Fibroblast of lung (primary cell): ENCODE results near the gene TBCB. TPM values are rescaled to one million over a fixed set of nuclear protein-coding genes. Genes with fewer than 3 reads are reported as not detected.
A peak's percentile ranks its signal among the peaks of the same experiment; 100 is the strongest.
"Not testable (repeated sequence)": the region's sequence is repeated elsewhere in the genome, so short reads cannot be mapped to it uniquely, and the experiment has no call there.

Source experiments
- DNase-seq, 2 donors: peaks; one replicate each; pipeline versions ENCODE4 v3.0.0 to v3.0.0-alpha.2; 2010; ENCODE audit warnings: low read depth in 2 of 2
- H2AFZ ChIP-seq: 2 replicates; pipeline ENCODE4 v1.5.1; 2012; ENCODE audit warnings: low read length, control low read depth, inconsistent platforms
- H3K27ac ChIP-seq: 2 replicates; pipeline ENCODE4 v1.5.1; 2011; ENCODE audit warnings: low read length, control low read depth; ENCODE audit not compliant: insufficient read depth
- H3K27me3 ChIP-seq: 2 replicates; pipeline ENCODE4 v1.5.1; 2011; ENCODE audit warnings: mild to moderate bottlenecking, low read length; ENCODE audit not compliant: control insufficient read depth, insufficient read depth
- H3K36me3 ChIP-seq: 2 replicates; pipeline ENCODE4 v1.5.1; 2011; ENCODE audit warnings: low read length; ENCODE audit not compliant: control insufficient read depth, insufficient read depth
- H3K4me1 ChIP-seq: 2 replicates; pipeline ENCODE4 v1.5.1; 2011; ENCODE audit warnings: low read length; ENCODE audit not compliant: control insufficient read depth, insufficient read depth; ENCODE audit errors: extremely low read depth
- H3K4me2 ChIP-seq: 2 replicates; pipeline ENCODE4 v1.5.1; 2011; ENCODE audit warnings: low read length, control low read depth; ENCODE audit not compliant: insufficient read depth; ENCODE audit errors: extremely low read depth
- H3K4me3 ChIP-seq, 4 experiments: fragments of 200-600 bp in 1 of 4; sonication (generic) in 1 of 4; replicated peaks in 1 of 4; 2 replicates each; pipeline ENCODE4 v1.5.1; 2011 to 2016; ENCODE audit warnings: low read length in 4 of 4, low read depth in 3 of 4, mild to moderate bottlenecking in 3 of 4, control low read depth in 2 of 4, inconsistent platforms in 1 of 4, mixed read lengths in 1 of 4; ENCODE audit not compliant: insufficient read depth in 1 of 4; ENCODE audit errors: control extremely low read depth in 1 of 4
- H3K79me2 ChIP-seq: 2 replicates; pipeline ENCODE4 v1.5.1; 2012; ENCODE audit warnings: mild to moderate bottlenecking, low read length, inconsistent platforms; ENCODE audit not compliant: control insufficient read depth, insufficient read depth
- H3K9ac ChIP-seq: 2 replicates; pipeline ENCODE4 v1.5.1; 2011; ENCODE audit warnings: mild to moderate bottlenecking, low read length, control low read depth; ENCODE audit not compliant: insufficient read depth
- H3K9me3 ChIP-seq: 2 replicates; pipeline ENCODE4 v1.5.1; 2012; ENCODE audit warnings: low read depth, low read length; ENCODE audit not compliant: control insufficient read depth, insufficient read depth
- H4K20me1 ChIP-seq: 2 replicates; pipeline ENCODE4 v1.5.1; 2011; ENCODE audit warnings: low read length; ENCODE audit not compliant: control insufficient read depth, insufficient read depth; ENCODE audit errors: extremely low read depth
- EZH2 ChIP-seq: IDR thresholded peaks from 2 replicates; pipeline ENCODE4 v1.5.1; 2012; ENCODE audit warnings: low read length, control low read depth, mild to moderate bottlenecking; ENCODE audit errors: missing control alignments
- polyA minus RNA-seq: library from RNA; depleted of rRNA, polyadenylated mRNA; stranded (reverse); fragments of >200 nt; gene quantifications from 2 replicates; pipeline ENCODE4 v1.2.3, GENCODE V29; 2011; ENCODE audit warnings: low replicate concordance
- polyA plus RNA-seq, 2 donors: library from polyadenylated mRNA; depleted of rRNA in 1 of 2; stranded (reverse) in 1 of 2; unstranded in 1 of 2; fragments of >200 nt; gene quantifications; 2 replicates each; pipeline ENCODE4 v1.2.1, GENCODE V29; 2011 to 2012; ENCODE audit warnings: missing spikeins in 1 of 2
- total RNA-seq: library from RNA; depleted of rRNA; stranded (reverse); fragments of >200 nt; gene quantifications from 2 replicates; pipeline ENCODE4 v1.2.1, GENCODE V29; 2014
- TF ChIP-seq, protein P1 (sequence below), 2 donors: IDR thresholded peaks in 1 of 2; conservative IDR thresholded peaks in 1 of 2; 1 replicate in 1 of 2; 2 replicates in 1 of 2; pipeline ENCODE4 v1.5.1; 2011 to 2012; ENCODE audit warnings: low read length in 2 of 2, control low read depth in 1 of 2, inconsistent platforms in 1 of 2, low read depth in 1 of 2, mild to moderate bottlenecking in 1 of 2

TBCB gene
- 173 and 249 TPM in 2 replicates for total RNA-seq
- 194 and 217 TPM in 2 replicates for polyA plus RNA-seq
- 315 and 356 TPM in 2 replicates for polyA plus RNA-seq (2012)
- 271 and 408 TPM in 2 replicates for polyA minus RNA-seq

GRCh38 chr19:36115453-36116343 is at the start of gene TBCB:
TBCB (plus strand) TSS chr19:36115468; CDS start chr19:36115561, 93 bp downstream.
- H3K36me3 ChIP-seq = peaks cover 18% of the 10 kb centered on the region
- peaks cover 21% of the 10 kb centered on the region for H3K79me2 ChIP-seq
- H2AFZ ChIP-seq = peak within 1 kb of the TSS; percentile 89
- peak within 1 kb of the TSS; percentile 87 for H3K9ac ChIP-seq
- no peaks in the 10 kb centered on the region for H3K9me3 ChIP-seq
- TF ChIP-seq, protein P1, sequence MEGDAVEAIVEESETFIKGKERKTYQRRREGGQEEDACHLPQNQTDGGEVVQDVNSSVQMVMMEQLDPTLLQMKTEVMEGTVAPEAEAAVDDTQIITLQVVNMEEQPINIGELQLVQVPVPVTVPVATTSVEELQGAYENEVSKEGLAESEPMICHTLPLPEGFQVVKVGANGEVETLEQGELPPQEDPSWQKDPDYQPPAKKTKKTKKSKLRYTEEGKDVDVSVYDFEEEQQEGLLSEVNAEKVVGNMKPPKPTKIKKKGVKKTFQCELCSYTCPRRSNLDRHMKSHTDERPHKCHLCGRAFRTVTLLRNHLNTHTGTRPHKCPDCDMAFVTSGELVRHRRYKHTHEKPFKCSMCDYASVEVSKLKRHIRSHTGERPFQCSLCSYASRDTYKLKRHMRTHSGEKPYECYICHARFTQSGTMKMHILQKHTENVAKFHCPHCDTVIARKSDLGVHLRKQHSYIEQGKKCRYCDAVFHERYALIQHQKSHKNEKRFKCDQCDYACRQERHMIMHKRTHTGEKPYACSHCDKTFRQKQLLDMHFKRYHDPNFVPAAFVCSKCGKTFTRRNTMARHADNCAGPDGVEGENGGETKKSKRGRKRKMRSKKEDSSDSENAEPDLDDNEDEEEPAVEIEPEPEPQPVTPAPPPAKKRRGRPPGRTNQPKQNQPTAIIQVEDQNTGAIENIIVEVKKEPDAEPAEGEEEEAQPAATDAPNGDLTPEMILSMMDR (conservative IDR thresholded peaks at IDR 0.05 in 1 of 2, IDR thresholded peaks at IDR 0.05 in 1 of 2; ENCODE audit: low read depth in 1 of 2, low read length in 2 of 2) = no peak
- TF ChIP-seq EZH2 = no peak
- H3K4me2 ChIP-seq = peak within 1 kb of the TSS; percentile 100
- H4K20me1 ChIP-seq = no peaks in the 10 kb centered on the region
- no peaks in the 10 kb centered on the region for H3K27me3 ChIP-seq
- peaks cover 10% of the 10 kb centered on the region for H3K4me1 ChIP-seq
- peak within 1 kb of the TSS; percentile 71 to 90 (median 82) for H3K4me3 ChIP-seq
- H3K27ac ChIP-seq = peak within 1 kb of the TSS; percentile 96
- DNase-seq = peak in 1 of 2 donors; percentile 27

DNA sequence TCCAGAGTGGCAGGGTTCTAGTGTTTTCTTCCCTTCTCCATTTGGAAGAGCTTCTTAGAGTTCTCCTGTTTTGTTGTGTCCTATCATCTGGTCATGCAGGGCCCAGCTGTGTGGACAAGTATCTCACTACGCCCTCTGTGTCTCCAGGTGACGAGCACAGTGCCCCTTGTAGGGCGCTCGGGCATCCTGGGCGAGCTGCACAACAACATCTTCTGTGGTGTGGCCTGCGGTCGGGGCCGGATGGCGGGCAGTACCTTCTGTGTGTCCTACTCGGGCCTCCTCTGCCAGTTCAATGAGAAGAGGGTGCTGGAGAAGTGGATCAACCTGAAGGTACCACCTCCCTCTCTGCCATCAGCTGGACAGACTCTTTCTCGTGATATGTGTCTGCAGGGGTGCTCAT is 47.6 kb upstream of the TBCB start:
- Histone ChIP-seq H3K4me3 (no peak overlapping the region), H3K4me2 (no peak overlapping the region), H4K20me1 (no peaks in the 10 kb centered on the region), H3K27me3 (no peaks in the 10 kb centered on the region), H3K27ac (no peak overlapping the region), H3K79me2 (no peaks in the 10 kb centered on the region), H3K36me3 (peaks cover 9% of the 10 kb centered on the region), H3K9ac (no peak overlapping the region), H3K4me1 (peaks cover 2% of the 10 kb centered on the region), H2AFZ (no peak overlapping the region), H3K9me3 (no peaks in the 10 kb centered on the region)
- DNase-seq = no peak
- TF ChIP-seq, protein P1 (conservative IDR thresholded peaks at IDR 0.05 in 1 of 2, IDR thresholded peaks at IDR 0.05 in 1 of 2; ENCODE audit: low read depth in 1 of 2, low read length in 2 of 2) = no peak
- no peak for TF ChIP-seq EZH2

GRCh38 chr19:36068810-36069499 is 46.3 kb upstream of the TBCB start:
- H4K20me1 ChIP-seq, H3K9ac ChIP-seq, DNase-seq, H3K27me3 ChIP-seq, H3K4me2 ChIP-seq, H3K4me1 ChIP-seq, H3K4me3 ChIP-seq, H3K27ac ChIP-seq, H2AFZ ChIP-seq, H3K79me2 ChIP-seq, H3K9me3 ChIP-seq, H3K36me3 ChIP-seq: not testable (repeated sequence)
